ENCODE results near the gene LRRC3.
"Not testable (repeated sequence)": the region's sequence is repeated elsewhere in the genome, so short reads cannot be mapped to it uniquely, and the experiment has no call there.

Gene LRRC3

DNA sequence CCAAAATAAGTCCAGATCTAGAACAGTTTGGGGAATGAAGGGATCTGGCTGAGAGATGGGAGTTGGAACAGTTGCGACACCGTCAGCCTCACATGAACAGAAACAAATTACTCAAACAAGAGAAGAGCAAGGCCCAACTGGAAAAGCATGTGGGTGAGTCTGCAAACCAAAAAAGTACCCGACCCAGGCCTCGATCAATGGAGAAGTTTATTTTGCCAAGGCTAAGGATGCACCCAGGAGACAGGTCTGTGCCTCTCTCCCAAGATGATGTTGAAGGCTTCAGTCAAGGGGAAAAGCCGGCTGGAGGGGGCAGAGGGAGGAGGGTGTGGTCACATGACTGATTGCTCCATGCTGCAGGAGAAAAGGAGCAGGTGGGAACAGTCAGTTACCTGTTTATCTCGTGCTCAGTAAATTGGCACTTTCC is 42.4 kb downstream of the LRRC3 start:
- no peak overlapping the region for H3K9ac ChIP-seq (ENCODE audit: low read depth in 1 of 2, low read length in 2 of 2)
- no peaks in the 10 kb centered on the region for H3K9me3 ChIP-seq (ENCODE audit: control insufficient read depth in 2 of 2, low read length in 2 of 2)
- H3K4me3 ChIP-seq (ENCODE audit: low read length in 2 of 2): no peak overlapping the region
- H3K27me3 ChIP-seq (ENCODE audit: control insufficient read depth in 2 of 2, insufficient read depth in 2 of 2, low read length in 2 of 2): peaks cover 0 to 2% of the 10 kb centered on the region in 2 donors
- no peaks in the 10 kb centered on the region for H3K36me3 ChIP-seq (ENCODE audit: control insufficient read depth in 2 of 2, insufficient read depth in 2 of 2, low read length in 2 of 2)
- H3K4me1 ChIP-seq (ENCODE audit: control insufficient read depth in 2 of 2, insufficient read depth in 2 of 2, low read length in 2 of 2): peaks cover 0 to 5% of the 10 kb centered on the region in 2 donors
- H3K27ac ChIP-seq (ENCODE audit: low read depth in 2 of 2, low read length in 2 of 2): no peak overlapping the region

DNA sequence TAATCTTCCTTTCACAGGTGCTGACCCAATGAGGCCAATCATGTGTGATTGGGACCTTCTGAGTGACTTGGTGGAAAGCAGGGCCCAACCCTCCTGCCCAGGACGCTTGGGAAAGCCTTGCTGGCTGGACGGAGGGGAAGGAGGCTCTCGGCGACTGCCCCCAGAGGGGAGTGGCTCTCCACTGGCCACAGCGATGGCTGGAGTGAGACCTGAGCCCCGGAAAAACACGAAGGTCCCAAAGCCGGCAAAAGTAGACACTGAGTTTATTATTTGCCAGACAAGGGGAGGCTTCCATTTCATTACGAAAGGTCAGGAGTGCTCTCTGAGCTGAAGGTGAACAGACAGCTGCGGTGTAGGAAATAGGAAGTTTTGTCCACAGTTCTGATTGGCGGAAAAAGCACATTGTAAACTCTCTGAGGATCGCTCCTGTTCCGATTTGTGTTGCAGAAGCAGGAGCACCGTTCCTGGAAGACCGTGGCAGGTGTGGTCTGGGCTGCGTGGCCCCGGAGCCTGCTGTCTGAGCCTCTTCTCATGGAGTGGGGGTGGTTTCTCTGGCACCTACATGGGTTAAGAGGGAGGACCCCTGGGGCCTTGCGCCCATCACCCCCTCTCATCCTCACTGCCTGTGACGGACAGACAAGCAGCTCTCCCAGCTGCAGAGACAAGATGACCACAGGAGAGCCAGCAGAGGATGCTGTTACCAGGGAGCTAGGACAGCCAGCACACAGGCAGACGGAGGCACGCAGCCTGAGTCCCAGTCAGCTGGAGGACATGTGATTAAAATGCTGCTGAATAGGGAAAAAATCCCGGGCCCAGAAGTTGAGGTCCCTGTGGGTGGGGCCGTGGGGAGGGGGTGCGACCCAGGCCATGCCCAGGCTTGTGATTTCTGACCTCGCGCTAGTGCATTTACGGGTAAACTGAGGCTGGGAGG is 43.2 kb downstream of the LRRC3 start:
- H3K27ac ChIP-seq (ENCODE audit: low read depth in 2 of 2, low read length in 2 of 2): no peak overlapping the region
- no peaks in the 10 kb centered on the region for H3K36me3 ChIP-seq (ENCODE audit: control insufficient read depth in 2 of 2, insufficient read depth in 2 of 2, low read length in 2 of 2)
- H3K27me3 ChIP-seq (ENCODE audit: control insufficient read depth in 2 of 2, insufficient read depth in 2 of 2, low read length in 2 of 2): peaks cover 0 to 2% of the 10 kb centered on the region in 2 donors

DNA sequence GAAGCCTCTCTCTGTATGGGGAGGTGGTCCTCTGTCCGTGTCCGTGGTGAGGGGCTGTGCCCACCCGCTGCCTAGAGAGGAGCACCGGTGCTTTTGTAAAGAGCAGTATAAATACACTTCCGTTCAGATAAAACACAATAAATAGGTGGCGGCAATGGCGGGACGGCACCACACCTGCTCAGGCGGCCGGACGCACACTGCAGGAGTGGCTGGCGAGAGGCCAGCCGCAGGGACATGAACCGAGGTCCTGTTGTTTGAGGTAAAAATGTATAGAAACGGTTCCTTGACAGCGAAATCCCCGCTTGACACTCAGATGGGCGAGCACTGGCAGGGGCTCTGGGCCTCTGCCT is 43.9 kb downstream of the LRRC3 start:
- Histone ChIP-seq H3K36me3 (ENCODE audit: control insufficient read depth in 2 of 2, insufficient read depth in 2 of 2, low read length in 2 of 2) (no peaks in the 10 kb centered on the region), H3K27me3 (ENCODE audit: control insufficient read depth in 2 of 2, insufficient read depth in 2 of 2, low read length in 2 of 2) (peaks cover 0 to 2% of the 10 kb centered on the region in 2 donors)

More for the DNA sequence above, 43.2 kb downstream of the LRRC3 start:
- no peak overlapping the region for H3K4me3 ChIP-seq (ENCODE audit: low read length in 2 of 2)
- H3K9me3 ChIP-seq (ENCODE audit: control insufficient read depth in 2 of 2, low read length in 2 of 2): no peaks in the 10 kb centered on the region
- H3K4me1 ChIP-seq (ENCODE audit: control insufficient read depth in 2 of 2, insufficient read depth in 2 of 2, low read length in 2 of 2): peaks cover 0 to 5% of the 10 kb centered on the region in 2 donors
- no peak overlapping the region for H3K9ac ChIP-seq (ENCODE audit: low read depth in 1 of 2, low read length in 2 of 2)

DNA sequence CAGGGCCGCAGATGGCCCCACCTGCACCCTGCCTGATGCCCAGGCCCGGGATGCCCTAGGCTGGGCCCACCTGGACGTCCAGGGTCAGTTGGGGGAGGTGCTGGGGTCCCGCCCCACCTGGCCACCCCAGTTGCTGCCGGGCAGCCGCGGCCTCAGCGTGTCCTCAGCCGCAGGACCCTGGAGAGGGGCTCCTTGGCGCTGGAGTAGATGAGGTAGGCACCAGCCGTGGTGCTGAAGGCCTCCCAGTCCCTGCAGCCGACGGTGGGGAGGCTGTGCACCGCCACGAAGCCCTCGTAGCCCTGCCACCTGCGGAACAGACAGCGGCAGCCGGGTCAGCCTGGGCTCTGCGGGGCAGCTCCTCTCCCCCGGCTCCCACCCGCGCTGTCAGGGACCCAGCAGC is 44.3 kb downstream of the LRRC3 start:
- no peaks in the 10 kb centered on the region for H3K36me3 ChIP-seq (ENCODE audit: control insufficient read depth in 2 of 2, insufficient read depth in 2 of 2, low read length in 2 of 2)
- no peak overlapping the region for H3K4me3 ChIP-seq (ENCODE audit: low read length in 2 of 2)
- peaks cover 0 to 2% of the 10 kb centered on the region in 2 donors for H3K27me3 ChIP-seq (ENCODE audit: control insufficient read depth in 2 of 2, insufficient read depth in 2 of 2, low read length in 2 of 2)
- no peaks in the 10 kb centered on the region for H3K9me3 ChIP-seq (ENCODE audit: control insufficient read depth in 2 of 2, low read length in 2 of 2)
- peaks cover 0 to 5% of the 10 kb centered on the region in 2 donors for H3K4me1 ChIP-seq (ENCODE audit: control insufficient read depth in 2 of 2, insufficient read depth in 2 of 2, low read length in 2 of 2)
- H3K9ac ChIP-seq (ENCODE audit: low read depth in 1 of 2, low read length in 2 of 2): no peak overlapping the region
- H3K27ac ChIP-seq (ENCODE audit: low read depth in 2 of 2, low read length in 2 of 2): no peak overlapping the region

More for the DNA sequence above, 43.9 kb downstream of the LRRC3 start:
- no peak overlapping the region for H3K27ac ChIP-seq (ENCODE audit: low read depth in 2 of 2, low read length in 2 of 2)
- no peak overlapping the region for H3K4me3 ChIP-seq (ENCODE audit: low read length in 2 of 2)
- no peak overlapping the region for H3K9ac ChIP-seq (ENCODE audit: low read depth in 1 of 2, low read length in 2 of 2)
- no peaks in the 10 kb centered on the region for H3K9me3 ChIP-seq (ENCODE audit: control insufficient read depth in 2 of 2, low read length in 2 of 2)
- peaks cover 0 to 5% of the 10 kb centered on the region in 2 donors for H3K4me1 ChIP-seq (ENCODE audit: control insufficient read depth in 2 of 2, insufficient read depth in 2 of 2, low read length in 2 of 2)

DNA sequence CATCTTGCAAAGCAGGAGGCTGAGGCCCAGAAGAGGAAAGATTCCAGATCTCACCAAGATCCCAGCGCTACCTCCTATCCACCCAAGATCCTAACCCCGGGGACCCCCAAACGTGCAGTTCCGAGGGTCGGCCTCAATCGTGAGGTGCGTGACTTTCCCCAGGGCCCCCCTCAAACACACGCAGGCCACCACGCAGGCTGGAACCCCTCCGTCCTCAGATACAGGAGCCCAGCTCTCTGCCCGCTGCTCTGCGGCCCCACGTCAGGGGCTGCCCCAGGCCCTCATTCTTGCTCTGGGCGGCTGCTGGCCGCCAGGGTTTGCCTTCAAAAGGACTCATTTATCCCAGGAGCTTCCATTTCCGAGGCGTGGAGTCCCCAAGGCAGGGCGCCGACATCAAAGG is 44.8 kb downstream of the LRRC3 start:
- H3K27me3 ChIP-seq (ENCODE audit: control insufficient read depth in 2 of 2, insufficient read depth in 2 of 2, low read length in 2 of 2): no peaks in the 10 kb centered on the region

DNA sequence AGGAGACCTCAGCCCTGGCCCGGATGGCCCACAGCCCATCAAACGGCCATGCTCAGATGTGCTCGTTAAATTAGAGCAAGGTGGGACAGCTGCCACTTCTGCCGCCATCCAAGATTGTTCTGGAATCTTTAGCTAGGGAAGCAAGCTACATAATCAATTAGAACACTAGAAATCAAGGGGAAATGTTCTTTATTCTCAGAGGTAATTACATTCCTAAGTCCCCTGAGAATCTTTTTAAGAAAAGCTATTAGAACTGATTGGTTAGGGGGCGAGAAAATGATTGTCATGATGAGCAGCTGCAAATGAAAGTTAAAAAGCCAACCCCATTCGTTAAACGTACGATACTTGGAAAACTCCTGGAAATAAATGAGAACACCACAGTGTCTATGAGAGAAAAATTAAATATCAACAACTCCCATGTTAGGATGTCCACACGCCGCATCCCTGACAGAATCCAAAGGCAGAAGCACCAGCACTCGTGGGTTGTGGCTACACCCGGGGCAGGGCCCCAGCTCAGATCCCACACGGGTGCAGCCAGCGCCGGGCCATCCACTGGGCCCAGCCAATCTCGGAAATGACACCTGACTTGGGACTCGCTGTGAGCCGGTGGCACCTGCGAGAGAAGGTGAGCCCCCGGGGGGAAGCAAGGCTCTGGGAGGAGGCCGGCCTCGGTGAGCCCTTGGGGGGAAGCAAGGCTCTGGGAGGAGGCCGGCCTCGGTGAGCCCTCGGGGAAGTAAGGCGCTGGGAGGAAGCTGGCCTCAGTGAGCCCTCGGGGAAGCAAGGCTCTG is 47.1 kb downstream of the LRRC3 start:
- Histone ChIP-seq H3K9me3 (ENCODE audit: control insufficient read depth in 2 of 2, low read length in 2 of 2) (no peaks in the 10 kb centered on the region), H3K4me1 (ENCODE audit: control insufficient read depth in 2 of 2, insufficient read depth in 2 of 2, low read length in 2 of 2) (peaks cover 0 to 5% of the 10 kb centered on the region in 2 donors), H3K9ac (ENCODE audit: low read depth in 1 of 2, low read length in 2 of 2) (no peak overlapping the region), H3K36me3 (ENCODE audit: control insufficient read depth in 2 of 2, insufficient read depth in 2 of 2, low read length in 2 of 2) (no peaks in the 10 kb centered on the region), H3K27me3 (ENCODE audit: control insufficient read depth in 2 of 2, insufficient read depth in 2 of 2, low read length in 2 of 2) (no peaks in the 10 kb centered on the region), H3K4me3 (ENCODE audit: low read length in 2 of 2) (no peak overlapping the region), H3K27ac (ENCODE audit: low read depth in 2 of 2, low read length in 2 of 2) (no peak overlapping the region)

More for the DNA sequence above, 44.8 kb downstream of the LRRC3 start:
- Histone ChIP-seq H3K4me3 (ENCODE audit: low read length in 2 of 2) (no peak overlapping the region), H3K27ac (ENCODE audit: low read depth in 2 of 2, low read length in 2 of 2) (no peak overlapping the region), H3K36me3 (ENCODE audit: control insufficient read depth in 2 of 2, insufficient read depth in 2 of 2, low read length in 2 of 2) (no peaks in the 10 kb centered on the region), H3K9ac (ENCODE audit: low read depth in 1 of 2, low read length in 2 of 2) (no peak overlapping the region), H3K9me3 (ENCODE audit: control insufficient read depth in 2 of 2, low read length in 2 of 2) (no peaks in the 10 kb centered on the region), H3K4me1 (ENCODE audit: control insufficient read depth in 2 of 2, insufficient read depth in 2 of 2, low read length in 2 of 2) (peaks cover 0 to 5% of the 10 kb centered on the region in 2 donors)

DNA sequence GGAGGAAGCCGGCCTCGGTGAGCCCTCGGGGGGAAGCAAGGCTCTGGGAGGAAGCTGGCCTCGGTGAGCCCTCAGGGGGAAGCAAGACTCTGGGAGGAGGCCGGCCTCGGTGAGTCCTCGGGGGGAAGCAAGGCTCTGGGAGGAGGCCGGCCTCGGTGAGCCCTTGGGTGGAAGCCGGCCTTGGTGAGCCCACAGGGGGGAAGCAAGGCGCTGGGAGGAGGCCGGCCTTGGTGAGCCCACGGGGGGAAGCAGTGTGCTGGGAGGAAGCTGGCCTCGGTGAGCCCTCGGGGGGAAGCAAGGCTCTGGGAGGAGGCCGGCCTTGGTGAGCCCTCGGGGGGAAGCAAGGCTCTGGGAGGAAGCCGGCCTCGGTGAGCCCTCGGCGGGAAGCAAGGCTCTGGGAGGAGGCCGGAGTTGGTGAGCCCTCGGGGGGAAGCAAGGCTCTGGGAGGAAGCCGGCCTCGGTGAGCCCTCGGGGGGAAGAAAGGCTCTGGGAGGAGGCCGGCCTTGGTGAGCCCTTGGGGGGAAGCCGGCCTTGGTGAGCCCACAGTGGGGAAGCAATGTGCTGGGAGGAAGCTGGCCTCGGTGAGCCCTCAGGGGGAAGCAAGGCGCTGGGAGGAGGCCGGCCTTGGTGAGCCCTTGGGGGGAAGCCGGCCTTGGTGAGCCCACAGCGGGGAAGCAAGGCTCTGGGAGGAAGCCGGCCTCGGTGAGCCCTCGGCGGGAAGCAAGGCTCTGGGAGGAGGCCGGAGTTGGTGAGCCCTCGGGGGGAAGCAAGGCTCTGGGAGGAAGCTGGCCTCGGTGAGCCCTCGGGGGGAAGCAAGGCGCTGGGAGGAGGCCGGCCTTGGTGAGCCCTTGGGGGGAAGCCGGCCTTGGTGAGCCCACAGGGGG is 47.9 kb downstream of the LRRC3 start:
- not testable (repeated sequence) for H3K27me3 ChIP-seq (ENCODE audit: control insufficient read depth in 2 of 2, insufficient read depth in 2 of 2, low read length in 2 of 2); H3K4me3 ChIP-seq (ENCODE audit: low read length in 2 of 2); H3K4me1 ChIP-seq (ENCODE audit: control insufficient read depth in 2 of 2, insufficient read depth in 2 of 2, low read length in 2 of 2); H3K9me3 ChIP-seq (ENCODE audit: control insufficient read depth in 2 of 2, low read length in 2 of 2); H3K27ac ChIP-seq (ENCODE audit: low read depth in 2 of 2, low read length in 2 of 2); H3K36me3 ChIP-seq (ENCODE audit: control insufficient read depth in 2 of 2, insufficient read depth in 2 of 2, low read length in 2 of 2); H3K9ac ChIP-seq (ENCODE audit: low read depth in 1 of 2, low read length in 2 of 2)

DNA sequence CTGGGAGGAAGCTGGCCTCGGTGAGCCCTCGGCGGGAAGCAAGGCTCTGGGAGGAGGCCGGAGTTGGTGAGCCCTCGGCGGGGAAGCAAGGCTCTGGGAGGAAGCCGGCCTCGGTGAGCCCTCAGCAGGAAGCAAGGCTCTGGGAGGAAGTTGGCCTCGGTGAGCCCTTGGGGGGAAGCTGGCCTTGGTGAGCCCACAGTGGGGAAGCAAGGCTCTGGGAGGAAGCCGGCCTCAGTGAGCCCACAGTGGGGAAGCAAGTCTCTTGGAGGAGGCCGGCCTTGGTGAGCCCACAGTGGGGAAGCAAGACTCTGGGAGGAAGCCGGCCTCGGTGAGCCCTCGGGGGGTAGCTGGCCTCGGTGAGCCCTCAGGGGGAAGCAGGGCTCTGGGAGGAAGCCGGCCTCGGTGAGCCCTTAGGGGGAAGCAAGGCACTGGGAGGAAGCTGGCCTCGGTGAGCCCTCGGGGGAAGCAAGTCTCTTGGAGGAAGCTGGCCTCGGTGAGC is 48.6 kb downstream of the LRRC3 start:
- no peak overlapping the region for H3K9ac ChIP-seq (ENCODE audit: low read depth in 1 of 2, low read length in 2 of 2)
- H3K36me3 ChIP-seq (ENCODE audit: control insufficient read depth in 2 of 2, insufficient read depth in 2 of 2, low read length in 2 of 2): no peaks in the 10 kb centered on the region
- H3K4me1 ChIP-seq (ENCODE audit: control insufficient read depth in 2 of 2, insufficient read depth in 2 of 2, low read length in 2 of 2): peaks cover 0 to 2% of the 10 kb centered on the region in 2 donors
- no peaks in the 10 kb centered on the region for H3K9me3 ChIP-seq (ENCODE audit: control insufficient read depth in 2 of 2, low read length in 2 of 2)
- no peak overlapping the region for H3K4me3 ChIP-seq (ENCODE audit: low read length in 2 of 2)
- no peaks in the 10 kb centered on the region for H3K27me3 ChIP-seq (ENCODE audit: control insufficient read depth in 2 of 2, insufficient read depth in 2 of 2, low read length in 2 of 2)
- no peak overlapping the region for H3K27ac ChIP-seq (ENCODE audit: low read depth in 2 of 2, low read length in 2 of 2)

DNA sequence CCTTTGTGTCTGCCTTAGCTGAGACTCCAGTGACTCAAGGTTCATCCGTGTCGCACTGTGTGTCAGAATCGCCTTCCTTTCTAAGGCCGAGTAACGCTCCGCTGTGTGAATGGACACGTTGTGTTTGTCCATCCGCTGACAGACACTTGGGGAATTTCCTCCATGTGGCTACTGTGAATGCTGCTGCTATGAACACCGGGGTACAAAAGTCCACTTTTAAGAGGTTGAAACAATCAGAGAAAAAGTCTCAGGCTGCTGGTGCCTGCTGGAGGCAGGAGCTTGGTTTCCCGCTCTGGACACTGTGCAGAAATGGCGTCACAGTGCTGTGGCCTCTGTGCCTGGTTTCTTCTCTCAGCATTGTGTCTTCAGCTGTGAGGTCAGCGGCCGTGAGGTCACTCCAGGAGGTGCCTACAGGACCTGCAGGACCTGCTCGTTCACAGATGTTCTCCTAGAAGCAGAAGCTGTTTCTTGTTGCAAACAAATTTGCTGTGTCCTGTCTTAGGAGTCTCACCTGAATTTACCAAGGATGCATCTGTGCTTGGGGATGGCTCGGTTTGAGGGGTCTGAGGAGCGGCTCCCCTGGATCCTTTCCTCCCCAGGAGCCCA is 50.5 kb downstream of the LRRC3 start:
- H3K27me3 ChIP-seq (ENCODE audit: control insufficient read depth in 2 of 2, insufficient read depth in 2 of 2, low read length in 2 of 2): peaks cover 0 to 2% of the 10 kb centered on the region in 2 donors
- H3K9me3 ChIP-seq (ENCODE audit: control insufficient read depth in 2 of 2, low read length in 2 of 2): no peaks in the 10 kb centered on the region
- H3K27ac ChIP-seq (ENCODE audit: low read depth in 2 of 2, low read length in 2 of 2): no peak overlapping the region
- no peak overlapping the region for H3K9ac ChIP-seq (ENCODE audit: low read depth in 1 of 2, low read length in 2 of 2)
- H3K4me1 ChIP-seq (ENCODE audit: control insufficient read depth in 2 of 2, insufficient read depth in 2 of 2, low read length in 2 of 2): peaks cover 0 to 3% of the 10 kb centered on the region in 2 donors
- no peak overlapping the region for H3K4me3 ChIP-seq (ENCODE audit: low read length in 2 of 2)
- no peaks in the 10 kb centered on the region for H3K36me3 ChIP-seq (ENCODE audit: control insufficient read depth in 2 of 2, insufficient read depth in 2 of 2, low read length in 2 of 2)

All from mucosa of rectum (tissue), 2 donors.